ENCODE results near the gene SESN1. TPM values are rescaled to one million over a fixed set of nuclear protein-coding genes. Genes with fewer than 3 reads are reported as not detected.

Gene SESN1
- total RNA-seq, 1 donor from 2014 or later = 13.2 TPM

- peaks cover 2% of the 10 kb centered on the region for H3K36me3 Mint-ChIP-seq (ENCODE audit: unreplicated experiment)
- no peak for DNase-seq (ENCODE audit: extremely low spot score, unreplicated experiment)
- TF ChIP-seq CTCF (IDR thresholded peaks at IDR 0.05) = no peak
- no peak overlapping the region for H3K4me3 Mint-ChIP-seq (ENCODE audit: unreplicated experiment)
- H3K9me3 Mint-ChIP-seq (ENCODE audit: unreplicated experiment) = no peaks in the 10 kb centered on the region
- no peak overlapping the region for H3K27ac Mint-ChIP-seq (ENCODE audit: unreplicated experiment)
- peaks cover 18% of the 10 kb centered on the region for H3K4me1 Mint-ChIP-seq (ENCODE audit: unreplicated experiment)
- no peaks in the 10 kb centered on the region for H3K27me3 Mint-ChIP-seq (ENCODE audit: unreplicated experiment)
Observed at GRCh38 chr6:108942556-108943492, 151.8 kb downstream of the SESN1 start.

GRCh38 chr6:108941859-108942258 lies 152.8 kb downstream of the SESN1 start:
- H3K27ac Mint-ChIP-seq (ENCODE audit: unreplicated experiment) = no peak overlapping the region
- H3K27me3 Mint-ChIP-seq (ENCODE audit: unreplicated experiment) = no peaks in the 10 kb centered on the region
- TF ChIP-seq CTCF (IDR thresholded peaks at IDR 0.05) = no peak
- no peak for DNase-seq (ENCODE audit: extremely low spot score, unreplicated experiment)
- H3K4me1 Mint-ChIP-seq (ENCODE audit: unreplicated experiment) = peaks cover 11% of the 10 kb centered on the region
- no peak overlapping the region for H3K4me3 Mint-ChIP-seq (ENCODE audit: unreplicated experiment)
- peaks cover 2% of the 10 kb centered on the region for H3K36me3 Mint-ChIP-seq (ENCODE audit: unreplicated experiment)
- H3K9me3 Mint-ChIP-seq (ENCODE audit: unreplicated experiment) = no peaks in the 10 kb centered on the region

GRCh38 chr6:108941281-108941680 lies 153.4 kb downstream of the SESN1 start:
- Mint-ChIP-seq H3K36me3 (ENCODE audit: unreplicated experiment) (peaks cover 2% of the 10 kb centered on the region), H3K4me3 (ENCODE audit: unreplicated experiment) (no peak overlapping the region), H3K9me3 (ENCODE audit: unreplicated experiment) (no peaks in the 10 kb centered on the region), H3K4me1 (ENCODE audit: unreplicated experiment) (peaks cover 6% of the 10 kb centered on the region), H3K27me3 (ENCODE audit: unreplicated experiment) (no peaks in the 10 kb centered on the region), H3K27ac (ENCODE audit: unreplicated experiment) (no peak overlapping the region)
- no peak for DNase-seq (ENCODE audit: extremely low spot score, unreplicated experiment)
- TF ChIP-seq CTCF (IDR thresholded peaks at IDR 0.05) = no peak

- no peak for TF ChIP-seq CTCF (IDR thresholded peaks at IDR 0.05)
- Mint-ChIP-seq H3K27ac (ENCODE audit: unreplicated experiment) (no peak overlapping the region), H3K9me3 (ENCODE audit: unreplicated experiment) (no peaks in the 10 kb centered on the region), H3K4me1 (ENCODE audit: unreplicated experiment) (peaks cover 1% of the 10 kb centered on the region), H3K27me3 (ENCODE audit: unreplicated experiment) (no peaks in the 10 kb centered on the region), H3K36me3 (ENCODE audit: unreplicated experiment) (peaks cover 2% of the 10 kb centered on the region), H3K4me3 (ENCODE audit: unreplicated experiment) (no peak overlapping the region)
- DNase-seq (ENCODE audit: extremely low spot score, unreplicated experiment) = no peak
Observed at GRCh38 chr6:108940741-108941140, 153.9 kb downstream of the SESN1 start.

GRCh38 chr6:108937170-108937569 lies 157.5 kb downstream of the SESN1 start:
- no peak for DNase-seq (ENCODE audit: extremely low spot score, unreplicated experiment)
- Mint-ChIP-seq H3K4me3 (ENCODE audit: unreplicated experiment) (no peak overlapping the region), H3K4me1 (ENCODE audit: unreplicated experiment) (no peaks in the 10 kb centered on the region), H3K27ac (ENCODE audit: unreplicated experiment) (no peak overlapping the region), H3K9me3 (ENCODE audit: unreplicated experiment) (no peaks in the 10 kb centered on the region), H3K36me3 (ENCODE audit: unreplicated experiment) (peaks cover 3% of the 10 kb centered on the region), H3K27me3 (ENCODE audit: unreplicated experiment) (no peaks in the 10 kb centered on the region)
- no peak for TF ChIP-seq CTCF (IDR thresholded peaks at IDR 0.05)

Data from osteocyte (in vitro differentiated cells).